ENCODE results near the gene DCD.

The DCD gene

GRCh38 chr12:54684636-54685630 lies 36.8 kb upstream of the DCD start:
- CTCF ChIA-PET: no interaction called here

GRCh38 chr12:54683398-54683797 lies 35.2 kb upstream of the DCD start:
- peaks cover 0 to 4% (median 3%) of the 10 kb centered on the region in 5 experiments for H3K9me3 ChIP-seq (ENCODE audit: control extremely low read depth in 1 of 5, control insufficient read depth in 4 of 5, insufficient read depth in 2 of 5, low read depth in 1 of 5, low read length in 4 of 5)
- H3K4me3 ChIP-seq (ENCODE audit: control insufficient read depth in 1 of 7, extremely low read depth in 1 of 7, insufficient read depth in 4 of 7, low read depth in 2 of 7, low read length in 6 of 7): no peak overlapping the region
- H3K27me3 ChIP-seq (replicated peaks in 2 of 5; ENCODE audit: control insufficient read depth in 4 of 5, insufficient read depth in 5 of 5, low read length in 4 of 5): peaks cover 6 to 27% (median 10%) of the 10 kb centered on the region in 5 experiments
- H3K4me1 ChIP-seq (ENCODE audit: control extremely low read depth in 1 of 4, control insufficient read depth in 4 of 4, insufficient read depth in 4 of 4, low read length in 3 of 4): no peaks in the 10 kb centered on the region
- no peak overlapping the region for H3K27ac ChIP-seq (ENCODE audit: insufficient read depth in 1 of 2, low read depth in 1 of 2, low read length in 2 of 2, poor library complexity in 1 of 2, severe bottlenecking in 2 of 2)
- no peaks in the 10 kb centered on the region for H3K36me3 ChIP-seq (ENCODE audit: control insufficient read depth in 4 of 4, insufficient read depth in 4 of 4, low read length in 3 of 4)
- 56% methylated on average over 2 of the region's 2 CpGs for WGBS (ENCODE audit: insufficient coverage)
- ChIA-PET POLR2A (no interaction called here), CTCF (no interaction called here)
- DNase-seq: no peak

More at GRCh38 chr12:54684636-54685630, 36.8 kb upstream of the DCD start:
- Histone ChIP-seq H3K36me3 (ENCODE audit: control insufficient read depth in 4 of 4, insufficient read depth in 4 of 4, low read length in 3 of 4) (no peaks in the 10 kb centered on the region), H3K27ac (ENCODE audit: insufficient read depth in 1 of 2, low read depth in 1 of 2, low read length in 2 of 2, poor library complexity in 1 of 2, severe bottlenecking in 2 of 2) (no peak overlapping the region), H3K4me3 (ENCODE audit: control insufficient read depth in 1 of 7, extremely low read depth in 1 of 7, insufficient read depth in 4 of 7, low read depth in 2 of 7, low read length in 6 of 7) (no peak overlapping the region), H3K4me1 (ENCODE audit: control extremely low read depth in 1 of 4, control insufficient read depth in 4 of 4, insufficient read depth in 4 of 4, low read length in 3 of 4) (no peaks in the 10 kb centered on the region), H3K27me3 (replicated peaks in 2 of 5; ENCODE audit: control insufficient read depth in 4 of 5, insufficient read depth in 5 of 5, low read length in 4 of 5) (peaks cover 4 to 27% (median 13%) of the 10 kb centered on the region in 5 experiments), H3K9me3 (ENCODE audit: control extremely low read depth in 1 of 5, control insufficient read depth in 4 of 5, insufficient read depth in 2 of 5, low read depth in 1 of 5, low read length in 4 of 5) (peaks cover 0 to 4% (median 3%) of the 10 kb centered on the region in 5 experiments)
- POLR2A ChIA-PET: no interaction called here
- no peak for DNase-seq
- 84% methylated on average over 10 of the region's 12 CpGs for WGBS (ENCODE audit: insufficient coverage)

GRCh38 chr12:54682674-54683073 lies 34.5 kb upstream of the DCD start:
- Histone ChIP-seq H3K4me1 (ENCODE audit: control extremely low read depth in 1 of 4, control insufficient read depth in 4 of 4, insufficient read depth in 4 of 4, low read length in 3 of 4) (no peaks in the 10 kb centered on the region), H3K36me3 (ENCODE audit: control insufficient read depth in 4 of 4, insufficient read depth in 4 of 4, low read length in 3 of 4) (no peaks in the 10 kb centered on the region), H3K27ac (ENCODE audit: insufficient read depth in 1 of 2, low read depth in 1 of 2, low read length in 2 of 2, poor library complexity in 1 of 2, severe bottlenecking in 2 of 2) (no peak overlapping the region), H3K9me3 (ENCODE audit: control extremely low read depth in 1 of 5, control insufficient read depth in 4 of 5, insufficient read depth in 2 of 5, low read depth in 1 of 5, low read length in 4 of 5) (peaks cover 0 to 4% (median 3%) of the 10 kb centered on the region in 5 experiments), H3K4me3 (ENCODE audit: control insufficient read depth in 1 of 7, extremely low read depth in 1 of 7, insufficient read depth in 4 of 7, low read depth in 2 of 7, low read length in 6 of 7) (no peak overlapping the region), H3K27me3 (replicated peaks in 2 of 5; ENCODE audit: control insufficient read depth in 4 of 5, insufficient read depth in 5 of 5, low read length in 4 of 5) (peaks cover 6 to 27% (median 11%) of the 10 kb centered on the region in 5 experiments)
- CTCF ChIA-PET: no interaction called here
- no peak for DNase-seq
- 100% methylated on average over 1 of the region's 1 CpG for WGBS (ENCODE audit: insufficient coverage)
- POLR2A ChIA-PET: no interaction called here

- DNase-seq: peak; percentile 44 to 63 (median 53)
- ChIA-PET CTCF (interaction anchor here (0.6 to 1.6 kb wide), 3 partner anchors 36 to 100 kb away, joined by 3 to 4 read pairs (median 3); no protein-coding TSS in a partner anchor), POLR2A (no interaction called here)
- Histone ChIP-seq H3K9me3 (ENCODE audit: control extremely low read depth in 1 of 5, control insufficient read depth in 4 of 5, insufficient read depth in 2 of 5, low read depth in 1 of 5, low read length in 4 of 5) (no peaks in the 10 kb centered on the region), H3K4me3 (ENCODE audit: control insufficient read depth in 1 of 7, extremely low read depth in 1 of 7, insufficient read depth in 4 of 7, low read depth in 2 of 7, low read length in 6 of 7) (no peak overlapping the region), H3K36me3 (ENCODE audit: control insufficient read depth in 4 of 4, insufficient read depth in 4 of 4, low read length in 3 of 4) (no peaks in the 10 kb centered on the region), H3K4me1 (ENCODE audit: control extremely low read depth in 1 of 4, control insufficient read depth in 4 of 4, insufficient read depth in 4 of 4, low read length in 3 of 4) (no peaks in the 10 kb centered on the region), H3K27me3 (replicated peaks in 2 of 5; ENCODE audit: control insufficient read depth in 4 of 5, insufficient read depth in 5 of 5, low read length in 4 of 5) (peaks cover 4 to 23% (median 9%) of the 10 kb centered on the region in 5 experiments), H3K27ac (ENCODE audit: insufficient read depth in 1 of 2, low read depth in 1 of 2, low read length in 2 of 2, poor library complexity in 1 of 2, severe bottlenecking in 2 of 2) (no peak overlapping the region)
- WGBS (ENCODE audit: insufficient coverage): 83% methylated on average over 3 of the region's 3 CpGs
These were observed 32.2 kb upstream of the DCD start for GRCh38 chr12:54680374-54680773.

- H3K36me3 ChIP-seq (ENCODE audit: control insufficient read depth in 4 of 4, insufficient read depth in 4 of 4, low read length in 3 of 4): no peaks in the 10 kb centered on the region
- no peak overlapping the region for H3K27ac ChIP-seq (ENCODE audit: insufficient read depth in 1 of 2, low read depth in 1 of 2, low read length in 2 of 2, poor library complexity in 1 of 2, severe bottlenecking in 2 of 2)
- H3K4me3 ChIP-seq (ENCODE audit: control insufficient read depth in 1 of 7, extremely low read depth in 1 of 7, insufficient read depth in 4 of 7, low read depth in 2 of 7, low read length in 6 of 7): no peak overlapping the region
- ChIA-PET CTCF (interaction anchor here (1.1 kb wide), 1 partner anchor 18 kb away, joined by 3 read pairs; no protein-coding TSS in a partner anchor), POLR2A (no interaction called here)
- 89% methylated on average over 4 of the region's 5 CpGs for WGBS (ENCODE audit: insufficient coverage)
- H3K9me3 ChIP-seq (ENCODE audit: control extremely low read depth in 1 of 5, control insufficient read depth in 4 of 5, insufficient read depth in 2 of 5, low read depth in 1 of 5, low read length in 4 of 5): no peaks in the 10 kb centered on the region
- peaks cover 2 to 8% (median 6%) of the 10 kb centered on the region in 5 experiments for H3K27me3 ChIP-seq (replicated peaks in 2 of 5; ENCODE audit: control insufficient read depth in 4 of 5, insufficient read depth in 5 of 5, low read length in 4 of 5)
- DNase-seq: no peak
- H3K4me1 ChIP-seq (ENCODE audit: control extremely low read depth in 1 of 4, control insufficient read depth in 4 of 4, insufficient read depth in 4 of 4, low read length in 3 of 4): no peaks in the 10 kb centered on the region
These were observed 30.0 kb upstream of the DCD start for GRCh38 chr12:54678131-54678530.

- Histone ChIP-seq H3K4me1 (ENCODE audit: control extremely low read depth in 1 of 4, control insufficient read depth in 4 of 4, insufficient read depth in 4 of 4, low read length in 3 of 4) (no peaks in the 10 kb centered on the region), H3K36me3 (ENCODE audit: control insufficient read depth in 4 of 4, insufficient read depth in 4 of 4, low read length in 3 of 4) (no peaks in the 10 kb centered on the region), H3K27me3 (replicated peaks in 2 of 5; ENCODE audit: control insufficient read depth in 4 of 5, insufficient read depth in 5 of 5, low read length in 4 of 5) (peaks cover 0 to 14% (median 1%) of the 10 kb centered on the region in 5 experiments), H3K9me3 (ENCODE audit: control extremely low read depth in 1 of 5, control insufficient read depth in 4 of 5, insufficient read depth in 2 of 5, low read depth in 1 of 5, low read length in 4 of 5) (no peaks in the 10 kb centered on the region), H3K4me3 (ENCODE audit: control insufficient read depth in 1 of 7, extremely low read depth in 1 of 7, insufficient read depth in 4 of 7, low read depth in 2 of 7, low read length in 6 of 7) (no peak overlapping the region), H3K27ac (ENCODE audit: insufficient read depth in 1 of 2, low read depth in 1 of 2, low read length in 2 of 2, poor library complexity in 1 of 2, severe bottlenecking in 2 of 2) (no peak overlapping the region)
- ChIA-PET POLR2A (no interaction called here), CTCF (no interaction called here)
- 93% methylated on average over 3 of the region's 5 CpGs for WGBS (ENCODE audit: insufficient coverage)
- DNase-seq: no peak
These were observed 19.8 kb upstream of the DCD start for GRCh38 chr12:54667945-54668344.

- no peak for DNase-seq
- ChIA-PET CTCF (no interaction called here), POLR2A (no interaction called here)
- peaks cover 0 to 9% (median 0%) of the 10 kb centered on the region in 5 experiments for H3K27me3 ChIP-seq (replicated peaks in 2 of 5; ENCODE audit: control insufficient read depth in 4 of 5, insufficient read depth in 5 of 5, low read length in 4 of 5)
- H3K27ac ChIP-seq (ENCODE audit: insufficient read depth in 1 of 2, low read depth in 1 of 2, low read length in 2 of 2, poor library complexity in 1 of 2, severe bottlenecking in 2 of 2): no peak overlapping the region
- no peak overlapping the region for H3K4me3 ChIP-seq (ENCODE audit: control insufficient read depth in 1 of 7, extremely low read depth in 1 of 7, insufficient read depth in 4 of 7, low read depth in 2 of 7, low read length in 6 of 7)
- no peaks in the 10 kb centered on the region for H3K36me3 ChIP-seq (ENCODE audit: control insufficient read depth in 4 of 4, insufficient read depth in 4 of 4, low read length in 3 of 4)
- peaks cover 0 to 4% (median 0%) of the 10 kb centered on the region in 4 experiments for H3K4me1 ChIP-seq (ENCODE audit: control extremely low read depth in 1 of 4, control insufficient read depth in 4 of 4, insufficient read depth in 4 of 4, low read length in 3 of 4)
- no peaks in the 10 kb centered on the region for H3K9me3 ChIP-seq (ENCODE audit: control extremely low read depth in 1 of 5, control insufficient read depth in 4 of 5, insufficient read depth in 2 of 5, low read depth in 1 of 5, low read length in 4 of 5)
- whole genome bisulfite sequencing (ENCODE audit: insufficient coverage): no CpG with 5 or more reads among the region's 3 CpGs
These were observed 17.8 kb upstream of the DCD start for GRCh38 chr12:54666008-54666407.
